Measurements from ENCODE around the gene DIP2A. TPM values are rescaled to one million over a fixed set of nuclear protein-coding genes. Genes with fewer than 3 reads are reported as not detected.
"Not testable (repeated sequence)": the region's sequence is repeated elsewhere in the genome, so short reads cannot be mapped to it uniquely, and the experiment has no call there.

Gene DIP2A
- total RNA-seq, 1 experiment from 2014 or later = 39.9 TPM

GRCh38 chr21:46570119-46570518 lies 111.4 kb downstream of the DIP2A start:
- ChIA-PET POLR2A (ENCODE audit: unreplicated experiment) (no interaction called here), CTCF (no interaction called here)
- Histone ChIP-seq H3K4me2 (no peak overlapping the region), H3K79me2 (ENCODE audit: low read depth) (no peaks in the 10 kb centered on the region), H4K20me1 (ENCODE audit: insufficient read depth) (no peaks in the 10 kb centered on the region), H3K4me3 (no peak overlapping the region), H3K27me3 (ENCODE audit: insufficient read depth, low read depth) (no peaks in the 10 kb centered on the region), H3K27ac (no peak overlapping the region), H3F3A (ENCODE audit: insufficient read depth, low read depth) (no peaks in the 10 kb centered on the region), H3K9me3 (ENCODE audit: insufficient read depth, low read depth) (no peaks in the 10 kb centered on the region), H3K36me3 (ENCODE audit: low read depth) (no peaks in the 10 kb centered on the region), H3K9me2 (ENCODE audit: insufficient read depth) (no peaks in the 10 kb centered on the region), H2AFZ (no peak overlapping the region), H3K4me1 (replicated peaks; ENCODE audit: insufficient read depth) (no peaks in the 10 kb centered on the region)
- TF ChIP-seq CTCF (conservative IDR thresholded peaks at IDR 0.05) (no peak), EZH2 (IDR thresholded peaks at IDR 0.05; ENCODE audit: low read depth) (no peak)
- no TSS peak for BruUV-seq (replicated peaks)
- intact Hi-C loops (cut with micrococcal nuclease; ENCODE audit: unreplicated experiment) = no loop called here
- DNase-seq = no peak

- Histone ChIP-seq H3F3A (ENCODE audit: insufficient read depth, low read depth) (no peaks in the 10 kb centered on the region), H3K36me3 (ENCODE audit: low read depth) (no peaks in the 10 kb centered on the region), H3K9me3 (ENCODE audit: insufficient read depth, low read depth) (no peaks in the 10 kb centered on the region), H3K4me1 (replicated peaks; ENCODE audit: insufficient read depth) (no peaks in the 10 kb centered on the region), H3K27me3 (ENCODE audit: insufficient read depth, low read depth) (no peaks in the 10 kb centered on the region), H3K79me2 (ENCODE audit: low read depth) (no peaks in the 10 kb centered on the region), H3K27ac (no peak overlapping the region), H3K9me2 (ENCODE audit: insufficient read depth) (no peaks in the 10 kb centered on the region), H3K4me2 (no peak overlapping the region), H3K4me3 (no peak overlapping the region), H4K20me1 (ENCODE audit: insufficient read depth) (no peaks in the 10 kb centered on the region), H2AFZ (no peak overlapping the region)
- no TSS peak for BruUV-seq (replicated peaks)
- CTCF ChIA-PET = no interaction called here
- DNase-seq = no peak
- POLR2A ChIA-PET (ENCODE audit: unreplicated experiment) = no interaction called here
- intact Hi-C loops (cut with micrococcal nuclease; ENCODE audit: unreplicated experiment) = no loop called here
- TF ChIP-seq CTCF (conservative IDR thresholded peaks at IDR 0.05) = no peak
- TF ChIP-seq EZH2 (IDR thresholded peaks at IDR 0.05; ENCODE audit: low read depth) = no peak
Measured at GRCh38 chr21:46570631-46571030, 111.9 kb downstream of the DIP2A start.

- Histone ChIP-seq H3K27ac (no peak overlapping the region), H3F3A (ENCODE audit: insufficient read depth, low read depth) (no peaks in the 10 kb centered on the region), H3K9me3 (ENCODE audit: insufficient read depth, low read depth) (no peaks in the 10 kb centered on the region), H3K79me2 (ENCODE audit: low read depth) (no peaks in the 10 kb centered on the region), H3K4me3 (no peak overlapping the region), H4K20me1 (ENCODE audit: insufficient read depth) (no peaks in the 10 kb centered on the region), H3K9me2 (ENCODE audit: insufficient read depth) (no peaks in the 10 kb centered on the region), H3K4me2 (no peak overlapping the region), H3K27me3 (ENCODE audit: insufficient read depth, low read depth) (no peaks in the 10 kb centered on the region), H2AFZ (no peak overlapping the region), H3K4me1 (replicated peaks; ENCODE audit: insufficient read depth) (no peaks in the 10 kb centered on the region), H3K36me3 (ENCODE audit: low read depth) (no peaks in the 10 kb centered on the region)
- no TSS peak for BruUV-seq (replicated peaks)
- DNase-seq = no peak
- intact Hi-C loops (cut with micrococcal nuclease; ENCODE audit: unreplicated experiment) = no loop called here
- no peak for TF ChIP-seq CTCF (conservative IDR thresholded peaks at IDR 0.05)
- no peak for TF ChIP-seq EZH2 (IDR thresholded peaks at IDR 0.05; ENCODE audit: low read depth)
- CTCF ChIA-PET = no interaction called here
- POLR2A ChIA-PET (ENCODE audit: unreplicated experiment) = no interaction called here
Measured at GRCh38 chr21:46572850-46573249, 114.2 kb downstream of the DIP2A start.

GRCh38 chr21:46577786-46578185 lies 119.1 kb downstream of the DIP2A start:
- H3K4me1 ChIP-seq (replicated peaks; ENCODE audit: insufficient read depth); H3K4me3 ChIP-seq; H3K9me3 ChIP-seq (ENCODE audit: insufficient read depth, low read depth); H2AFZ ChIP-seq; H4K20me1 ChIP-seq (ENCODE audit: insufficient read depth); H3K79me2 ChIP-seq (ENCODE audit: low read depth); H3K9me2 ChIP-seq (ENCODE audit: insufficient read depth); H3K36me3 ChIP-seq (ENCODE audit: low read depth); intact Hi-C loops (cut with micrococcal nuclease; ENCODE audit: unreplicated experiment); H3F3A ChIP-seq (ENCODE audit: insufficient read depth, low read depth); H3K27me3 ChIP-seq (ENCODE audit: insufficient read depth, low read depth); H3K4me2 ChIP-seq; DNase-seq; BruUV-seq (replicated peaks); H3K27ac ChIP-seq; CTCF ChIA-PET: not testable (repeated sequence)
- POLR2A ChIA-PET (ENCODE audit: unreplicated experiment) = interaction anchor here (0.6 kb wide), 1 partner anchor 344 kb away, joined by 5 read pairs; no protein-coding TSS in a partner anchor

- H3K9me3 ChIP-seq (ENCODE audit: insufficient read depth, low read depth); H3K79me2 ChIP-seq (ENCODE audit: low read depth); H3K36me3 ChIP-seq (ENCODE audit: low read depth); H3K9me2 ChIP-seq (ENCODE audit: insufficient read depth); H3K4me1 ChIP-seq (replicated peaks; ENCODE audit: insufficient read depth); CTCF ChIA-PET; H3K27me3 ChIP-seq (ENCODE audit: insufficient read depth, low read depth); H4K20me1 ChIP-seq (ENCODE audit: insufficient read depth); H2AFZ ChIP-seq; H3K27ac ChIP-seq; H3F3A ChIP-seq (ENCODE audit: insufficient read depth, low read depth); H3K4me2 ChIP-seq; BruUV-seq (replicated peaks); intact Hi-C loops (cut with micrococcal nuclease; ENCODE audit: unreplicated experiment); DNase-seq; H3K4me3 ChIP-seq: not testable (repeated sequence)
- POLR2A ChIA-PET (ENCODE audit: unreplicated experiment) = interaction anchor here (0.7 kb wide), 1 partner anchor 20 kb away, joined by 3 read pairs; no protein-coding TSS in a partner anchor
Measured at GRCh38 chr21:46579394-46579793, 120.7 kb downstream of the DIP2A start.
